Fibroblast of lung (primary cell): ENCODE results near the gene TGM2. TPM values are rescaled to one million over a fixed set of nuclear protein-coding genes. Genes with fewer than 3 reads are reported as not detected.

ENCODE experiments used
- DNase-seq, 2 donors: peaks; one replicate each; pipeline versions ENCODE4 v3.0.0 to v3.0.0-alpha.2; 2010; ENCODE audit warnings: low read depth in 2 of 2
- H2AFZ ChIP-seq: 2 replicates; pipeline ENCODE4 v1.5.1; 2012; ENCODE audit warnings: low read length, control low read depth, inconsistent platforms
- H3K27ac ChIP-seq: 2 replicates; pipeline ENCODE4 v1.5.1; 2011; ENCODE audit warnings: low read length, control low read depth; ENCODE audit not compliant: insufficient read depth
- H3K27me3 ChIP-seq: 2 replicates; pipeline ENCODE4 v1.5.1; 2011; ENCODE audit warnings: mild to moderate bottlenecking, low read length; ENCODE audit not compliant: control insufficient read depth, insufficient read depth
- H3K36me3 ChIP-seq: 2 replicates; pipeline ENCODE4 v1.5.1; 2011; ENCODE audit warnings: low read length; ENCODE audit not compliant: control insufficient read depth, insufficient read depth
- H3K4me1 ChIP-seq: 2 replicates; pipeline ENCODE4 v1.5.1; 2011; ENCODE audit warnings: low read length; ENCODE audit not compliant: control insufficient read depth, insufficient read depth; ENCODE audit errors: extremely low read depth
- H3K4me2 ChIP-seq: 2 replicates; pipeline ENCODE4 v1.5.1; 2011; ENCODE audit warnings: low read length, control low read depth; ENCODE audit not compliant: insufficient read depth; ENCODE audit errors: extremely low read depth
- H3K4me3 ChIP-seq, 4 experiments: fragments of 200-600 bp in 1 of 4; sonication (generic) in 1 of 4; replicated peaks in 1 of 4; 2 replicates each; pipeline ENCODE4 v1.5.1; 2011 to 2016; ENCODE audit warnings: low read length in 4 of 4, low read depth in 3 of 4, mild to moderate bottlenecking in 3 of 4, control low read depth in 2 of 4, inconsistent platforms in 1 of 4, mixed read lengths in 1 of 4; ENCODE audit not compliant: insufficient read depth in 1 of 4; ENCODE audit errors: control extremely low read depth in 1 of 4
- H3K79me2 ChIP-seq: 2 replicates; pipeline ENCODE4 v1.5.1; 2012; ENCODE audit warnings: mild to moderate bottlenecking, low read length, inconsistent platforms; ENCODE audit not compliant: control insufficient read depth, insufficient read depth
- H3K9ac ChIP-seq: 2 replicates; pipeline ENCODE4 v1.5.1; 2011; ENCODE audit warnings: mild to moderate bottlenecking, low read length, control low read depth; ENCODE audit not compliant: insufficient read depth
- H3K9me3 ChIP-seq: 2 replicates; pipeline ENCODE4 v1.5.1; 2012; ENCODE audit warnings: low read depth, low read length; ENCODE audit not compliant: control insufficient read depth, insufficient read depth
- H4K20me1 ChIP-seq: 2 replicates; pipeline ENCODE4 v1.5.1; 2011; ENCODE audit warnings: low read length; ENCODE audit not compliant: control insufficient read depth, insufficient read depth; ENCODE audit errors: extremely low read depth
- EZH2 ChIP-seq: IDR thresholded peaks from 2 replicates; pipeline ENCODE4 v1.5.1; 2012; ENCODE audit warnings: low read length, control low read depth, mild to moderate bottlenecking; ENCODE audit errors: missing control alignments
- polyA plus RNA-seq, 2 donors: library from polyadenylated mRNA; depleted of rRNA in 1 of 2; stranded (reverse) in 1 of 2; unstranded in 1 of 2; fragments of >200 nt; gene quantifications; 2 replicates each; pipeline ENCODE4 v1.2.1, GENCODE V29; 2011 to 2012; ENCODE audit warnings: missing spikeins in 1 of 2
- total RNA-seq: library from RNA; depleted of rRNA; stranded (reverse); fragments of >200 nt; gene quantifications from 2 replicates; pipeline ENCODE4 v1.2.1, GENCODE V29; 2014
- TF ChIP-seq, protein P1 (sequence below), 2 donors: IDR thresholded peaks in 1 of 2; conservative IDR thresholded peaks in 1 of 2; 1 replicate in 1 of 2; 2 replicates in 1 of 2; pipeline ENCODE4 v1.5.1; 2011 to 2012; ENCODE audit warnings: low read length in 2 of 2, control low read depth in 1 of 2, inconsistent platforms in 1 of 2, low read depth in 1 of 2, mild to moderate bottlenecking in 1 of 2

The TGM2 gene
- total and polyA plus RNA-seq, 2 donors (not counting 1 experiment from before 2014, with no cell fraction given): 103 to 238 TPM

DNA sequence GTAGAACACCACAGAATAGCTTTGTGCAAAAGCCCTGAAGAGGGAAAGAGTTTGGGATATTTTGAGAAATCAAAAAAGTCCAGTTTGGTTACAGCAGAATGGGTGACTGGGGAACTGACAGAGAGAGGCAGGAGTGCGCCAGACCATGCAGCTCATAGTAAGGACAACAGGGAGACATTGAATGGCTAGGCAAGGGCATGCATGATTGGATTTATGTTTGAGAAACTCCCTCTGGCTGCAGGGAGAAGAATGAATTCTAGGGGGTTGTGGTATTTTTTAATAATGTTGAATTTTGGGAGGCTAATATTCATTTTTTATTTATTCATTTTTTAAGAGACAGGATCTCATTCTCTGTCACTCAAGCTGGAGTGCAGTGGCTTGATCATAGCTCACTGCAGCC lies 49.9 kb downstream of the TGM2 start:
- H3K4me3 ChIP-seq: no peak overlapping the region
- no peak overlapping the region for H2AFZ ChIP-seq
- DNase-seq: no peak
- TF ChIP-seq, protein P1, sequence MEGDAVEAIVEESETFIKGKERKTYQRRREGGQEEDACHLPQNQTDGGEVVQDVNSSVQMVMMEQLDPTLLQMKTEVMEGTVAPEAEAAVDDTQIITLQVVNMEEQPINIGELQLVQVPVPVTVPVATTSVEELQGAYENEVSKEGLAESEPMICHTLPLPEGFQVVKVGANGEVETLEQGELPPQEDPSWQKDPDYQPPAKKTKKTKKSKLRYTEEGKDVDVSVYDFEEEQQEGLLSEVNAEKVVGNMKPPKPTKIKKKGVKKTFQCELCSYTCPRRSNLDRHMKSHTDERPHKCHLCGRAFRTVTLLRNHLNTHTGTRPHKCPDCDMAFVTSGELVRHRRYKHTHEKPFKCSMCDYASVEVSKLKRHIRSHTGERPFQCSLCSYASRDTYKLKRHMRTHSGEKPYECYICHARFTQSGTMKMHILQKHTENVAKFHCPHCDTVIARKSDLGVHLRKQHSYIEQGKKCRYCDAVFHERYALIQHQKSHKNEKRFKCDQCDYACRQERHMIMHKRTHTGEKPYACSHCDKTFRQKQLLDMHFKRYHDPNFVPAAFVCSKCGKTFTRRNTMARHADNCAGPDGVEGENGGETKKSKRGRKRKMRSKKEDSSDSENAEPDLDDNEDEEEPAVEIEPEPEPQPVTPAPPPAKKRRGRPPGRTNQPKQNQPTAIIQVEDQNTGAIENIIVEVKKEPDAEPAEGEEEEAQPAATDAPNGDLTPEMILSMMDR (conservative IDR thresholded peaks at IDR 0.05 in 1 of 2, IDR thresholded peaks at IDR 0.05 in 1 of 2; ENCODE audit: low read depth in 1 of 2, low read length in 2 of 2): peak in 1 of 2 donors; percentile 29
- no peak for TF ChIP-seq EZH2
- H3K9ac ChIP-seq: no peak overlapping the region
- no peaks in the 10 kb centered on the region for H3K27me3 ChIP-seq
- H3K36me3 ChIP-seq: no peaks in the 10 kb centered on the region
- no peak overlapping the region for H3K27ac ChIP-seq
- H3K79me2 ChIP-seq: no peaks in the 10 kb centered on the region
- H3K4me2 ChIP-seq: no peak overlapping the region
- H3K9me3 ChIP-seq: no peaks in the 10 kb centered on the region
- no peaks in the 10 kb centered on the region for H4K20me1 ChIP-seq
- peaks cover 8% of the 10 kb centered on the region for H3K4me1 ChIP-seq

DNA sequence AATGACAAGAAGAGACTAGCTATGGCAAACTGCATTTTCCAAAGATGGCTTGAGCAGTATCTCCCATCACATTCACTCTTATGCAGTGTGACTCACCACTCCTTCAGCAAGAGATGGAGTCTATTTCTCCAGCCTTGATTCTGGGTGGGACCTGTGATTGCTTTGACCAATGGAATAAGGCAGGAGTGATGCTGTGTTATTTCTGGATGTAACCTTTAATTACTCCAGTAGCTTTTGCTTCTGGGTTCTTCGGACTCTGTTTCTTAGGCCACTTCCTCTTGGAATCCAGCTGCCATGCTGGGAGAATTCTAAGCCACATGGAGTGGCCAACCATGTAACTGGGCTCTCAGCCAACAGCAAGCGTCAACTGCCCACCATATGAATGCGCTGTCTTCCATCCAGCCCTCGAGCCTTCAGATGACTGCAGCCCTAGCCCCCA lies 50.7 kb downstream of the TGM2 start:
- Histone ChIP-seq H3K27me3 (no peaks in the 10 kb centered on the region), H3K9ac (no peak overlapping the region), H3K9me3 (no peaks in the 10 kb centered on the region), H3K27ac (no peak overlapping the region), H3K4me3 (no peak overlapping the region), H3K79me2 (no peaks in the 10 kb centered on the region), H4K20me1 (no peaks in the 10 kb centered on the region), H3K4me2 (no peak overlapping the region), H3K36me3 (no peaks in the 10 kb centered on the region), H3K4me1 (peaks cover 12% of the 10 kb centered on the region), H2AFZ (no peak overlapping the region)
- peak; percentile 58 to 81 for DNase-seq
- TF ChIP-seq, protein P1 (conservative IDR thresholded peaks at IDR 0.05 in 1 of 2, IDR thresholded peaks at IDR 0.05 in 1 of 2; ENCODE audit: low read depth in 1 of 2, low read length in 2 of 2): no peak
- no peak for TF ChIP-seq EZH2

DNA sequence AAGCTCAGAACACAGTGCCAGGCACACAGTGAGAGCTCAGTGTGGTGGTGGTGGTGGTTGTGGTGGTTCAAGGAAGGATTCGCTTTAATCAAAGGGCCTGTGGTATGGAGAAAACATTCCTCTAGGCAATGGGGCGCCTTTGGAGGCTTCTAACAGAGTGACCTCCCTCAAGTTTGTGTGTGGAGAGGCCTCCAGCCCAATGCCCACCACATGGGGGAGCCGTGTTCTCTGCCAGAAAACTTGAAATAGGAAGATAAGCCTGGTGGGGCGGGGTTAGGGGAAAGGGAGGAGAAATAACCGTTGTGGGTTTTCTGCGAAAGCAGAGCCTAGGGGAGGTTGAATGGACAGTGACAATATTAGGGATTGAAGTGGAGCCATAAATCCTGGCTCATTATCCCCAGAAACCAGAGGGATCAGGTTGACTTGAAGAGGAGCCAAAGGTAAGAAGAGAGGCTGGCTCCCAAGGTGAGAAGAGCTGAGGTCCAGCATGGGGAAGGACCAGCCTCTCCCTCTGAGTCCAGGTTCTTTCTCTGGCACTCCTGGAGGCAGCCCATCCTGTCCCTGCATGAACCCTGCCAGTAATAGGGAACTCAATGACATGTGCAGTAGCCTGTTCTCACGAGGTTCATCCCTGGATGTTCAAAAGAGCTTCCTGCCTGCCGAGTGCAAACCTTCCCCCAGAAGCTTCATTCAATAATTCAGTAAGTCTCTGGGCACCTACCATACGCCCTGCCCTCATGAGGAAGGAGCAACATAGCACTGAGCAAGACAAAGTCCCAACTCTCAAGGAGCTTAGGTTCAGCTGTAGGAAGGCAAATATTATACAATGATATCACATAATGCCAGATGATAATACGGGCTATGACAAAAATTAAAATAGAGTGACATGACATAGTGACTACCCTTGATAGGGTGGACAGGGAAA lies 51.4 kb downstream of the TGM2 start:
- no peak overlapping the region for H3K4me2 ChIP-seq
- DNase-seq: peak in 1 of 2 donors; percentile 26
- H3K36me3 ChIP-seq: no peaks in the 10 kb centered on the region
- H3K27ac ChIP-seq: no peak overlapping the region
- TF ChIP-seq, protein P1 (conservative IDR thresholded peaks at IDR 0.05 in 1 of 2, IDR thresholded peaks at IDR 0.05 in 1 of 2; ENCODE audit: low read depth in 1 of 2, low read length in 2 of 2): peak in 1 of 2 donors; percentile 30
- TF ChIP-seq EZH2: no peak
- H3K4me1 ChIP-seq: peaks cover 17% of the 10 kb centered on the region
- no peaks in the 10 kb centered on the region for H3K27me3 ChIP-seq
- H3K9me3 ChIP-seq: no peaks in the 10 kb centered on the region
- H4K20me1 ChIP-seq: no peaks in the 10 kb centered on the region
- no peaks in the 10 kb centered on the region for H3K79me2 ChIP-seq
- no peak overlapping the region for H2AFZ ChIP-seq
- no peak overlapping the region for H3K4me3 ChIP-seq
- no peak overlapping the region for H3K9ac ChIP-seq
